Suppressor macrophage treated with lipopolysaccharide for 4 hours (primary cell): ENCODE data around the gene CLK1.
"Not testable (repeated sequence)": the region's sequence is repeated elsewhere in the genome, so short reads cannot be mapped to it uniquely, and the experiment has no call there.

ENCODE experiments used
- DNase-seq: peaks from one replicate; pipeline ENCODE4 v3.0.0-alpha.2; 2020

The CLK1 gene

DNA sequence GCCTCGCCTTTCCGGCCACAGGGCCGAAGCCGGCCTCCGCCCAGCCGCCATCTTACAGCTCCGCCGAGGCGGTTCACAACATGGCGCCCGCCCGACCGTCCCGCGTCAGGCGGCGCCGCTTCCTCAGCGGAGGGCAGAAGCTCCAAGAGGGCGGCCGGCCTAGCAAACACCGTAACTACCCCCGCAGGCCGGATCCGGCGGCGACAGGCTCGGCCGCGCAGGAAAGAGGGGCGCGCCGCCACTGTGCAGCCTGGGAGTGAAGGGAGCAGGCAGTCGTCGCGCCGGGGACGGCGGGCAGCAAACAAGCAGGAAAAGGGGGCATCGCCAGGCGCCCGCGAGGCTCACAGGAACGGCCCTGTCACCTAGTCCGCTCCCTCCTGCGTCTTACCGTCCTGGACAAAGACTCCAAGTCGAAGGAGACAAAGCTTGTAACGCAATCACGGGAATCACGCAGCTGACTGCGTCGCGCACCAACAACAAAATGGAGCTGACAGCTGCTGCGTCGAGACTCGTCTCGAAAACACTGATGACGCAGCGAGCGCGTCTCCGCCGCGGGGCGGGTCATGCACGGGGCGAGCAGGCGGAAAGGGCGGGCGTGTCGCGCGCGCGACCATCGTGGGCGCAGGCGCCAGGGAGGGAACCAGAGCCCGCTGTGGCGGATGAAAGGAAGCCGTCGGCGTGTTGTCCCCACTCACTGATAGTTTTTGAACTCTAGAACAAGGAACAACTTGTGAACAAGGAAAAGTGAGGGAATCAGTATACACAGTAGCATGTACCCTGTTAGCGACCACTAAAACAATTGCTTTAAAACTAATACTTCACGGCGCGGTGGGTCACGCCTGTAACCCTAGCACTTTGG is at the start of gene CLK1:
TSS of gene CLK1 (minus strand) at position 483 of the 859 bp plus-strand sequence. CDS start 2,796 bp downstream, outside the sequence.
- DNase-seq, result peak; percentile 98

DNA sequence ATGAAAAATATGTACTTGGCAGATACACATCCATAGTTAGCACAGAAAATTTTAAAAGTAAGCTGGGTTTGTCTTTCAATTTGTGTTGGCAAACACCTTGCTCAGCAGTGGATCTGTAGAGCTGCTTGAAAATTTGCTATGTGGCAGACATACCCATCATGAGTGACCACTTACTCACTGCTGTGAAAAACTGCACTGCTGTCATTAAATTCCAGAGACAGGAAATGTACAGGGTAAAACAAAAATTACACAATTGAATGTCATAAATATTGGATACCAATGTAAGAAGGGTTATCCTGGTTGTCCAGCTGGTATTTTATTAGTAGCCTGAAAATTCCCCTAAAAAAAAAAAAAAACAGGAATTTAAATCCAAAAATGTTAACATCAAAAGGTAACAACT is 49.2 kb upstream of the CLK1 start:
- DNase-seq, result no peak

DNA sequence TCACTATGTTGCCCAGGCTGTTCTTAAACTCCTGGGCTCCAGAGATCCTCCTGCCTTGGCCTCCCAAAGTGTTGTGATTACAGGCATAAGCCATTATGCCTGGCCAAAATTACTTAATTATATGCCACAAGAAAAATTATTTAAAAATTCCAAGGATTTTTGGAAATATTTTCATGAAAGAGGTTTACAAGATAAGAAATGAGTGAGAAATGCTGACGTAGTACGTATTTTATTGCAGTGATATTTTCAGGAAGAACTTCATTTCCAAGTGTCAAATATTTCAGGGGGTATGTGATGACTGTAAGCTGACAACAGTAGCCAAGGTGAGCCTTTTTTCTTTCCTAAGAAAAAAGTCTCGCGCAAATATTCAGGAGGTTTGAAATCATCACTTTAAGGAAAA is 45.5 kb upstream of the CLK1 start:
- DNase-seq, result no peak

DNA sequence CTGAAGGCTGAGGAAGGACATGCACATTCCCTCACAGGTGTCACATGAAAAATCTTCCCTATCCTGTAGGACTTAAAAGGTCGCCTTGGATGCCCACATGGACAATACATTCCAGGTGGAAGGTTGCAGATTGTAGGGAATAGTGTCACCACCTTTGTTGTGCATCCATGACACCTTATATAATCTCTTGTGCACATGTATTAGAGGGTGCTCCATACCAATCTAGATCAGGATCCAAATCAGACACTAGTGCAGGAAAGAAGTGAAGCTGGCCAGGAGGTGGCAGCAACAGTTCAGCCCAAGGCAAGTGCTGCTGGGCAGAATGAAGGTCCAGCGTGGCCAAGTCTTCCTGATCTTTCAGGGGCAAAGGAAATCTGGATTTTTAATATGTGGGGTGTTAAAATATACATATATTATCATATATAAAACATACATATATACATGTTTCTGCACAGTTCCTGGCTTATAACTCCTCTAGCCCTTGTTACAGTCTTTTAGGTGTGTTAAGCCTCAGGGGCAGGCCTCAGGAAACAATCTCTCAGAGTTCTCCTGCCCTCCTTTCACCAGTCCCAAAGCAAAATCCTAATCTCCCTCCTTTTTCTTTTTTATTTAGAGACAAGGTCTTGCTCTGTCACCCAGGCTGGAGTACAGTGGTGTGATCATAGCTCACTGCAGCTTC is 41.3 kb upstream of the CLK1 start:
- peak; percentile 74 for DNase-seq

DNA sequence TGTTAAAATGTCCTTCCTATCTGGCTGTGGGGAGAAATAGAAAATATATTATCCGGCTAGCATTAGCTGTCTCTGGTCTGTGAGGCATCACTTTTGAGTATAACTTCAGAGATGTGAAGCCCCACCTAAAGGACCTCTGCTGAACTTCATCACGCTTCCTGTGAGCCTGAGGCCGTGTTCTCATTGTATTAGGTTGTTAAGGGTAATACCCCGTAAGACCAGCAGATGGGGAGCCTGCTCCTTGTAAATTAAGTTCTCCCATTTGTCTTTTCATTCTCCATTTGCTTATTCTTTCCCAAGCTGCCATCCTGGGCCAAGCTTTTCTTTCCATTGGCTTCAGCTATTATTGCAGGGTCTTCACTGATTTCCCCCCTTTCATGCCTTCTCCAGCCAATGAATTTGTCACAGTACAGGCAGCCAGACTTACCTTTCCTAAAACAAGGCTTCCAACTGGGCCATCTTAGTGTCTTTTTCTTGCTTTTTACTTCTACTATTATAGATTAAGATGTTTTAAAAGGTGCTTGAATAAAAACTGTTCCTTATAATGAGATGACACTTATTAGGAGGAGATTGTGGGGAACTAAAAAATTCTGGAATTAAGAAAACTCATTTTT is 37.1 kb upstream of the CLK1 start:
- DNase-seq, result peak; percentile 89

DNA sequence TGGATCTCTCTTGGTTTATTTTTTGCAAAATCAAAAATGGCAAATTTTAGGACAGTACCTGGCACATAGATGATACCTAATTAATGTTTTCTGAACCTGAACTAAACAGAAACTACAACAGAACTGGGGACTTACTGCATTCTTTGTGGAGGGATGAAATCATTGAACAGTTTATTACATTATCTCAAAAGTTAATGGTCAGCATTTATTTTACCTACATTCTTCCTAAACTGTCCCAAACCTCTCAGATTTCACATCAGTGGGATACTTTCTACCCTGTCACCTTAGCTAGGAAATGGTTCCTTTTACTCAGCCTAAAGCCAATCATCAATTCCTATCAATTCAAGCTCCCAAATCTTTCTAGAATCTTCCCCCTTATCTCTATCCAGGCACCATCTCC is 35.0 kb upstream of the CLK1 start:
- no peak for DNase-seq

DNA sequence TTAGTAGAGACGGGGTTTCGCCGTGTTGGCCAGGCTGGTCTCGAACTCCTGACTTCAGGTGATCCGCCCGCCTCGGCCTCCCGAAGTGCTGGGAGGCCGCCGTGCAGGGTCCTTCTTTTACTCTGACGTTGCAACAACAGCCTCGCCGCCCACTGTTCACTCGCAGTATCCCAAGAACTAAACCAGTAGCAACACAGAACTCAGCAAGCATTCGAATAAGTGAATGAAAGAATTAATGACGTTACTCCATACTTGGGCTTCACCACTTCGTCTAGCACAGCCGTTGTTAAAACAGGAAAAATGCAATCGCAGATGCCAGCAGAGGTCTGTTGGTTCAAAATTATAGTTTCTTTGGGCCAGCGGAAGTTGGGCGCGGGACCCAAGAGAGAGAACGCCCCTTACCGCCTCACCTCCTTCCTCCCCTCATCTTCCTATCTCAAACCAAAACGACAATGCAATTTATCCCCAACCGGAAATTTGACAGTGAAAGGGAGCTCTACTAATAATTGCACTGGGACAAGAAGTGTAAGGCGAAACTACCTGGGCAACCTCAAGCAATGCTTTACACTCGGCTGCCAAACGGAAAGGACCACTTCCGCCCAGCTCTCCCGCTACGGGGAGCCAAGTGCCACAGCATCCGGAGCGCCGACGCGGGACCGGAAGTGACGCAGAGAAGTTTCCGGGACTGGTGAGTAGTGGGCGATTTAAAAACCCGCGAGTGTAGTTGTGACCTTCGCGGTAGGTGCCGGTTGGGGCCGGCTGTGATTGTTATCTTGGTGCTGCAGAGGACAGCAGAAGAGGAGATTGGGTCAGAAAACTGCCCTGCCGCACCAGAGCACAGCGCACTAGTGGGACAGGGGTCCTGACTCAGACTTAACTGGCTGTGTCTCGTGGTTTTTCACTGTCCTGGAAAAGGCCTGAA is 24.5 kb upstream of the CLK1 start, which contains the start of the genes NIF3L1 and PPIL3:
TSS of gene NIF3L1 (plus strand) at position 668 of the 922 bp plus-strand sequence. CDS start 2,573 bp downstream, outside the sequence.
TSS of gene PPIL3 (minus strand) at position 374 of the 922 bp plus-strand sequence. CDS start 1,462 bp downstream, outside the sequence.
- peak; percentile 98 for DNase-seq

DNA sequence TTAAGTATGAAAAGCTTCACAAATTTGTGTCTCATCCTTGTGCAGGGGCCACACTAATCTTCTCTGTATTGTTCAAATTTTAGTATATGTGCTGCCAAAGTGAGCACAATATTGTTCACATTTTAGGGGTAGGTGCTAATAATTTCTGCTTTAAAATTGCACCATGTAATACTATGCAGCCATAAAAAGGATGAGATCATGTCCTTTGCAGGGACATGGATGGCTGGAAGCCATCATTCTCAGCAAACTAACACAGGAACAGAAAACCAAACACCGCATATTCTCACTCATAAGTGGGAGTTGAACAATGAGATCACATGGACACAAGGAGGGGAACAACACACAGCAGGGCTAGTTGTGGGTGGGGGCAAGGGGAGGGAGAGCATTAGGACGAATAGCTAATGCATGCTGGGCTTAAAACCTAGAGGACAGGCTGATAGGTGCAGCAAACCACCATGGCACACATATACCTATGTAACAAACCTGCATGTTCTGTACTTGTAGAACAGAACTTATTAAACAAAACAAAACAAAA is 17.3 kb upstream of the CLK1 start:
- not testable (repeated sequence) for DNase-seq

DNA sequence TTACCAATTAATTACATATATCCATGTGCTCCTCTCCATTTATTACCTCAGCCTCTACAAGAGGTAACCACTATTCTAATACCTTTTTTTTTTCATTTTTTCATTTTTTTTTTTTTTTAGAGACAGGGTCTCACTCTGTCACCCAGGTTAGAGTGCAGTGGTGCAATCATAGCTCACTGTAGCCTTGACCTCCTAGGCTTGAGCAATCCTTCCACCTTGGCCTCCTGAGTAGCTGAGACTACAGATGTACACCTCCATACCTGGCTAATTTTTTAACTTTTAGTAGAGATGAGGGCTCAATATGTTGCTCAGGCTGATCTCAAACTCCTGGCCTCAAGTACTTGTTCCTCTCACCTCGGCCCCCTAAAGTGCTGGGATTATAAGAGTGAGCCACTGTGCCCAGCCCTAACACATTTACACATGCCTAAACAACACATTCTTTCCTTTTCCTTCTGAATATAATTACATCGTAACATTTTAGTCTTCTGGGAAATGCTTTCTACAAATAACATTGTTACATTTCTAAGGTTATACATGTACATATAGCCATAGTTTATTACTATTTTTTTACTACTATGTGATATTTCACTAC is 13.9 kb upstream of the CLK1 start:
- no peak for DNase-seq

DNA sequence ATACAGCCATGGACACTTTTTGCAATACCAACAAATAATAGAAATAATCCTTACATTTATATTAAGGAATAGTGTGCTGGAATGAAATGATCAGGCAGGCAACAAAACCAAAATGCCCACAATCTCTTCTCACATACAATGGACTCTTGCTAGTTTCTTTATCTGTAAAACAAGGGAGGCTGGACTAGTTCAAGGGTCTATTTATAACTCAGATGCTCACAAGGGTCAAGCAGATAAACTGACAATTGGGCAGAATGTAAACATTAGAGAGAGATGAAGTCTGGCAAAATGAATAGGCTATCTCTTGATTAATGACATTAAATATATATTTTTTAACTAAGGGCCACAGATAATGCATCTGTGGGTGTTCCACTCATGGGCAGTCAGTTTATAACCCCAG is 13.0 kb upstream of the CLK1 start:
- no peak for DNase-seq

DNA sequence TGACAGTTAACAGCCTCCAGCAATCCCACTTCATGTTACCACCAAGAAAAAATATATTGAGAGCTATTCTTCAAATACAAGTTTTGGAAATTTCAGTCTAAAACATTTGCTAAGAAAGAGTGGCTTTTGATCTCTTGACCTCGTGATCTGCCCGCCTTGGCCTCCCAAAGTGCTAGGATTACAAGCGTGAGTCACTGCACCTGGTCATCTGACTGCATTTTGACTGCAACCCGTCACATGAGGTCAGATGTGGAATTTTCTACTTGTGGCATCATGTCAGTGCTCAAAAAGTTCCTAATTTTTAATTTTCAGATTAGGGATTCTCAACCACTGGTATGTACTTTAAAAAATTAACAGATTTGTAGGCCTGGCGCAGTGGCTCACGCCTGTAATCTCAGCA is 9.1 kb upstream of the CLK1 start:
- DNase-seq, result no peak

DNA sequence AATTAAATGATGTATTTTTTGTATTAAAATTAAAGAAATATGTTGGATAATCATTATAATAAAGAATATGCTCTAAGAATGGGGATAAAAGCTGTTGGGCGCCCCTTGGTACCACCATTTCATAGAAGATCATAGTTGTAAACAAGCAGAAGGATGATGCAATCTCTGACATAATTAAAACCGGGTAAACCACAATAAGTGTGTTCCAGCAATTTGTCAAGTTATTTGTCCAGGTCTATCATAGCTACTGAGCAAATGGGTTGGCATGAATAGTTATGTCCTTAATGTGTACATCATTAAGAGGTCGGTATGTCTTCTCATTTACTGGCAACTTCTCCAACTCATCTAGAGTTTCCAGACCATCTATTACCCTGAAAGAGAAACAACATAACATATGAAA is 6.7 kb upstream of the CLK1 start:
- DNase-seq, result no peak

DNA sequence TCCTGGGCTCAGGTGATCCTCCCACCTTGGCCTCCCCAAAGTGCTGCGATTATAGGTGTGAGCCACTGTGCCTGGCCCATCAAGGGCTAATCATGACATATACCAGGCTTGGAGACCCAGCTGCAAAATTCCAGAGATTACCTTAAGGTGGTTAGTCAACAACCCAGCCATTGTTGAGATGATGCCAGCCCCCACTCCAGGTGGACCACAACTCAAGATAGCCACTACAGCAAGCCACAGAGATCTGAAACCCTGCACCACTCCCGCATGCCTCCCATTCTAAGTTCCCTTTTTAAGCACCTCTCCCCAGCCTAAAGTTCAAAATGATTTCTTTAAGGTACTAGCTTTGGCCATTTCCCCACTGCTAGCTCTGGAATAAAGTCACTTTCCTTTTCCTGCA is 4.6 kb upstream of the CLK1 start:
- DNase-seq, result no peak

DNA sequence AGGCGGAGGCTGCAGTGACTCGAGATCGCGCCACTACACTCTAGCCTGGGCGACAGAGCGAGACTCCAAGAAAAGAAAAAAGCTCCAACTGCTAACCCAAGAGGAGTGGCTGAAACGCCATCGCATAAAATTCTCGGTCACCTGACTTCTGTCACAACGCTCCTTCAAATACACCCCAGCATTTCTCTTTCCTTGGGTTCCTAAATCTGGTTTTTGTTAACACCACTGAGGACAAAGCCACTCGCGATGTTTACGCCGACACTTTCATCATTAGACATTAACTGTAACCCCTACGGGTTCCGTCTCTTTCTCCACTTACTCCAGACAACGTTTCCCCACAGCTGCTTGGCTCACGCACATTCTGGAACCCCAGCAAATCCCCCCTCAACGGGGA is 679 bp downstream of the CLK1 start:
- no peak for DNase-seq

DNA sequence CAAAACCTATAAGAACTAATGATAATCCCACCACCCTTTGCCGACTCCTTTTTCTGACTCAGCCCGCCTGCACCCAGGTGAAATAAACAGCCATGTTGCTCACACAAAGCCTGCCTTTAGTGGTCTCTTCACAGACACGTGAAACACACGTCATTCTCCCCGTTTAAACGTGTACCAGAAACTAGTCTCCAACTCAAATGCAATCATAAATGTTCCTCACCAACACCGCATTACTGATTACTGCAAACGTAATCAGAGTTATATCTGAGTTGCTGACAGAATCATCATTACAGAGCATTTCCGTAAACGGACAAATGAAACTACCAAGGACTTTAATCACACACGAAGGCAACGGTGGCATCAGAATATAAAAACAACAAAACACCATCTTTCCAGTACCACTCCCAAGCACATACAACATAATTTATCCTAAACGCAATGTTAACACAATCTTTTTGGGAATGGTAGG is 1.9 kb downstream of the CLK1 start:
- DNase-seq, result peak; percentile 89

DNA sequence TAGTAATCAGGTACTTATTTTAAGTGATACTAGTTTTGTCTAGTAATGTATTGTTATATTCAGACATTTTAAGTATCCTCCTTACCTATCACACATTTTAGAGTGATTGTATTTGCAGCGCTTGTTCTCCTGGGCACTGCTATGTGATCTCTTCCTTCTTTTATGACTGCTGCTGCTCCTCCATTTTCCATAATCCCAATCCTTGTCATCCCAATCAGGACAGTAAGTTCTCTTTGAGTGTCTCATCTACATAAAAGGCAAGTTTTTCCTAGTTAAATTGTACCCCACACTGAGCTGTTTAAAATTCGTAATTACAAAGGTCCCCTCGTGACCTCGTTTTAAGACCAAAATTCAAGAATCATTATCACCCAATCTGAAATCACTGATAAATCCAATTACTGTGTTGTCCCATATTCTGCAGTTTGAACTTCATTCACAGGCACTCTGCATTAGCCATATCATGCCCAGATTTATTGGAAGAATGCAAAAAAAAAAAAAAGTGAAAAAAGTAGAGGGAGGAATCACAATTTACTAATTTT is 2.8 kb downstream of the CLK1 start:
- DNase-seq, result no peak

DNA sequence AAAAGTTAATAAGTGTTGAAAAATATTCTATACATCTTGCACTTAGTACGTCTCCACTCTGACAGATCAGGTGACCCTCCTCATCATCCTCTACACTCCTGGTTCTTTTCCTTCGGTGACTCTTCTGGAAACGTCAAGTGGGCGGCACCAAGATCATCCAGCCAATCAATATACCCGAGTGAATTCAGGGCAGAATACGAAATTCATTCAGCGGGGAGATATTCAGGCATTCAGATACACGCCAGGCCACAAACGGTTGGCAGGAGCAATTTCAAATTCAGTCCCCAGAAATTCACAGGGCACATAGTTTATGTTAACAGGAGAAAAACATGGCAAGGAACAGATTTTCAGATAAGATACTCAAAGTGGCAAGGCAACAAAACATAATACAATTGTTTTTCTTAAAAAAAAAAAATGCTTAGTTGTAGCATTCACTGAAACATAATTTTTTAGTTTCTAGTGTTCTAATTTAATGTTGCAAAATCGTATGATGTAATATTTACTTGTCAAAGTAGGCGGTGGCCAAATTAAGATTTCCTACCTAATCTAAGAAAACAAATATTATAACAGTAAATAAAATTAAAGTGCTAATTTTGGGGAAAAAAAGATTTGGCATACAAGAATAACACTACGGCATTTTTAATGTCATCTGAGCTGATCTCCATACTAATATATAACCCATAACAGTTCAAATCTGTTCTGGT is 4.2 kb downstream of the CLK1 start:
- DNase-seq, result no peak

DNA sequence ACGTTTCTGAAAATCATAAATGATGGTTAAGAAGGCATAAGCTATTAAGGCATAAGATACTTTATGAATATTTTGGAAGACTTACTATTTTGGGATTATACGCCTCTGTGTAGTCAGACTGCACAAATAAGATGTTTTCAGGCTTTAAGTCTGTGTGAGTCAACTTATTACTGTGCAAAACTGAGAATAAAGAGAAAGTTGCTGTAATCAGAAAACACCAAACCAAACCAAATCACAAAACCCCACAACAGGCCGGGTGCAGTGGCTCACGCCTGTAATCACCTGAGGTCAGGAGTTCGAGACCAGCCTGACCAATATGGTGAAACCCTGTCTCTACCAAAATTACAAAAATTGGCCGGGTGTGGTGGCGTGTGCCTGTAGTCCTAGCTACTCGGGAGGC is 7.7 kb downstream of the CLK1 start:
- no peak for DNase-seq

DNA sequence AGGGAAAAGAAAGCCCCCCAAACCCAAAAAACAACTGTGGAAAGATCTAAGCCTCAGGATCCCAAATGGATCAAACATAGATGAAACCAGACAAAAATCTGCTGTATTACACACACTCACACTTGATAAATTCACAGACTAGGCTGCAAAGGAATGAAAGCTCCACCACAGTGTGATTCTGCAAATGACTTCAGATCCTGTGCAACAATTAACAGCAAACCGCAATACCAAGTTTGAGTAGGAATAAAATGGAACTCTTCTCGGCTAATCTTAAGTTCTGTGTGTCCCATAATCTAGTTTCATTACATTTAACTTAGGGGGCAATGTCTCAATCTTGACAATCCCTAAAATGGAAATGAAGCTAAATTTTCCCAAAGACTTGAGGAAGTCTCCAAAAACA is 11.9 kb downstream of the CLK1 start:
- DNase-seq, result no peak

DNA sequence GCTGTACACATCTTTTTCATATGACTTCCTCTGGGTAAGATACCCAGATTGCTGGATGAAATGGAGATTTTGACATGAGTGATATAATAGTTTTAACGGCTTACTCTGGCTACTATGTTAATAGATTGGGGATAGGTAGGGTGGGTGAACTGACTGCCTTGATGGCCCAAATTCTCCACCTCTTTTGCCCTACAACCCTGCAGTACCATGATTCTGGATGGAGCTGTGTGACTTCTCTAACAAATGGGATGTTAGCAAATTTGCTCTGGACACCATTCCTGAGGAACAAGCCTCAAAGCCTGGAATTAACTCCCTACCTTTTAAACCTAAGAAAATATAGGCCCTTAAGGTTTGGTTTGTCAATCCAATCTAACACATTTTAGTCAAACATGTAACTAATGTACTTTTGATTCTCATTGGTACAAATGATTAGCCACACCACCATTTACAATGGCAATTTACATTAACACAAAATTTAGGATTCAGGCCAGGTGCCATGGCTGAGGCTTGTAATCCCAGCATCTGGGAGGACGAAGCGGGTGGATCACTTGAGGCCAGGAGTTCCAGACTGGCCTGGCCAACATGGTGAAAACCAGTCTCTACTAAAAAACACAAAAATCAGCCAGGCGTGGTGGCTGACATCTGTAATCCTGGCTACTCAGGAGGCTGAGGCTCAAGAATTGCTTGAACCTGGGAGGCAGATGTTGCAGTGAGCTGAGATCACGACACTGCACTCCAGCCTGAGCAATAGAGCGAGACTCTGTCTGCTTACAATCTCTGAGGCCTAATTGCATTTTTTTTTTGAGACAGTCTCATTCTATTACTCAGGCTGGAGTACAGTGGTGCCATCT is 12.8 kb downstream of the CLK1 start:
- no peak for DNase-seq
